Activated T-helper 9 cell treated with anti-CD3 and anti-CD28 coated beads, Interleukin-2, amount 50 U/mL, for 16 hours (primary cell): ENCODE data around the gene ASCL1.

Experiments used
- DNase-seq: peaks from one replicate; pipeline ENCODE4 v3.0.0-alpha.2; 2020; ENCODE audit warnings: low read depth

The ASCL1 gene

GRCh38 chr12:102951841-102952240 lies 5.6 kb upstream of the ASCL1 start:
- no peak for DNase-seq

- no peak for DNase-seq
Measured at GRCh38 chr12:102953221-102953620, 4.3 kb upstream of the ASCL1 start.

GRCh38 chr12:102954134-102954533 lies 3.3 kb upstream of the ASCL1 start:
- no peak for DNase-seq

GRCh38 chr12:102955926-102956737 lies 1.3 kb upstream of the ASCL1 start:
- no peak for DNase-seq

GRCh38 chr12:102956738-102957327 lies 641 bp upstream of the ASCL1 start:
- no peak for DNase-seq

- no peak for DNase-seq
Measured at GRCh38 chr12:102958073-102958829, 777 bp downstream of the ASCL1 start.

GRCh38 chr12:102958830-102959176 lies 1.3 kb downstream of the ASCL1 start:
- no peak for DNase-seq

GRCh38 chr12:102959391-102959790 lies 1.9 kb downstream of the ASCL1 start:
- DNase-seq = no peak

- DNase-seq = no peak
Measured at GRCh38 chr12:102960766-102961465, 3.4 kb downstream of the ASCL1 start.

GRCh38 chr12:102961466-102961855 lies 4.0 kb downstream of the ASCL1 start:
- no peak for DNase-seq

GRCh38 chr12:102962532-102962931 lies 5.1 kb downstream of the ASCL1 start:
- no peak for DNase-seq

GRCh38 chr12:102962986-102963385 lies 5.5 kb downstream of the ASCL1 start:
- DNase-seq = no peak

GRCh38 chr12:102963796-102964195 lies 6.3 kb downstream of the ASCL1 start:
- no peak for DNase-seq

GRCh38 chr12:102964872-102965271 lies 7.4 kb downstream of the ASCL1 start:
- DNase-seq = no peak

GRCh38 chr12:102965281-102966155 lies 8.0 kb downstream of the ASCL1 start:
- no peak for DNase-seq

GRCh38 chr12:102966200-102966863 lies 8.9 kb downstream of the ASCL1 start:
- no peak for DNase-seq

- DNase-seq = no peak
Measured at GRCh38 chr12:102970780-102971179, 13.3 kb downstream of the ASCL1 start.

GRCh38 chr12:102971227-102971626 lies 13.8 kb downstream of the ASCL1 start:
- no peak for DNase-seq

- DNase-seq = no peak
Measured at GRCh38 chr12:102973583-102973982, 16.1 kb downstream of the ASCL1 start.

- no peak for DNase-seq
Measured at GRCh38 chr12:102976609-102977280, 19.3 kb downstream of the ASCL1 start.
